ENCODE data around the gene CATSPERZ. TPM values are rescaled to one million over a fixed set of nuclear protein-coding genes. Genes with fewer than 3 reads are reported as not detected.

CATSPERZ gene
- total and polyA plus RNA-seq, 9 donors, result not detected

- Histone ChIP-seq H3K27ac (no peak overlapping the region), H3K27me3 (no peaks in the 10 kb centered on the region), H3K4me1 (ENCODE audit: insufficient read depth) (no peaks in the 10 kb centered on the region), H3K4me3 (no peak overlapping the region), H3K36me3 (no peaks in the 10 kb centered on the region), H3K9me3 (no peaks in the 10 kb centered on the region)
- TF ChIP-seq POLR2A (IDR thresholded peaks at IDR 0.05) (no peak), EP300 (IDR thresholded peaks at IDR 0.05) (no peak)
- TF ChIP-seq, protein P1, sequence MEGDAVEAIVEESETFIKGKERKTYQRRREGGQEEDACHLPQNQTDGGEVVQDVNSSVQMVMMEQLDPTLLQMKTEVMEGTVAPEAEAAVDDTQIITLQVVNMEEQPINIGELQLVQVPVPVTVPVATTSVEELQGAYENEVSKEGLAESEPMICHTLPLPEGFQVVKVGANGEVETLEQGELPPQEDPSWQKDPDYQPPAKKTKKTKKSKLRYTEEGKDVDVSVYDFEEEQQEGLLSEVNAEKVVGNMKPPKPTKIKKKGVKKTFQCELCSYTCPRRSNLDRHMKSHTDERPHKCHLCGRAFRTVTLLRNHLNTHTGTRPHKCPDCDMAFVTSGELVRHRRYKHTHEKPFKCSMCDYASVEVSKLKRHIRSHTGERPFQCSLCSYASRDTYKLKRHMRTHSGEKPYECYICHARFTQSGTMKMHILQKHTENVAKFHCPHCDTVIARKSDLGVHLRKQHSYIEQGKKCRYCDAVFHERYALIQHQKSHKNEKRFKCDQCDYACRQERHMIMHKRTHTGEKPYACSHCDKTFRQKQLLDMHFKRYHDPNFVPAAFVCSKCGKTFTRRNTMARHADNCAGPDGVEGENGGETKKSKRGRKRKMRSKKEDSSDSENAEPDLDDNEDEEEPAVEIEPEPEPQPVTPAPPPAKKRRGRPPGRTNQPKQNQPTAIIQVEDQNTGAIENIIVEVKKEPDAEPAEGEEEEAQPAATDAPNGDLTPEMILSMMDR (IDR thresholded peaks at IDR 0.05), result no peak
- WGBS, 3 donors, result 89 to 91% (median 89%) methylated on average over 12 of the region's 12 CpGs
- intact Hi-C loops (cut with DNase I), result no loop called here
- no peak for DNase-seq
Observed at GRCh38 chr11:64347193-64347867, 47.2 kb downstream of the CATSPERZ start.

GRCh38 chr11:64348383-64349024 lies 48.3 kb downstream of the CATSPERZ start:
- Histone ChIP-seq H3K4me1 (ENCODE audit: insufficient read depth) (no peaks in the 10 kb centered on the region), H3K9me3 (no peaks in the 10 kb centered on the region), H3K4me3 (no peak overlapping the region), H3K27me3 (no peaks in the 10 kb centered on the region), H3K27ac (no peak overlapping the region), H3K36me3 (no peaks in the 10 kb centered on the region)
- WGBS, 3 donors, result 66 to 72% (median 68%) methylated on average over 14 of the region's 14 CpGs
- no peak for DNase-seq
- intact Hi-C loops (cut with DNase I), result no loop called here
- no peak for TF ChIP-seq EP300 (IDR thresholded peaks at IDR 0.05)
- TF ChIP-seq, protein P1 (IDR thresholded peaks at IDR 0.05), result no peak
- no peak for TF ChIP-seq POLR2A (IDR thresholded peaks at IDR 0.05)

DNA sequence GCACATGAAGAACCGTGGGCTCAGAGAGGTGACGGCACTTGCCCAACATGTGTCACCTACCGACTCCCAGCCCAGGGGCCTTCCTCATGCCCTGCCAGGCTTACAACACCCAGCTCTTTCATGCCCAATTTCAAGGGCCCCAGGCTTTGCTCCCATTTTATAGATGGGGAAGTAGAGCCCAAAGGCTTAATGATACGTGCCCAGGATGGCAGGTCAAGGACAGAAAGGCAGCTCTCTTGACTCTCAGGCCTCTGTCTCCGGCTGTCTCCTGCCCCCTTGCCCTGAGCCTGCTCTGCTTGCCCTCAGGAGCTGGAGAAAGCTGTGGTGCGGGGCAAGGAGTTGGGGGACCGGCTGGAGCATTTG lies 48.8 kb downstream of the CATSPERZ start:
- Histone ChIP-seq H3K27ac (no peak overlapping the region), H3K9me3 (no peaks in the 10 kb centered on the region), H3K27me3 (no peaks in the 10 kb centered on the region), H3K4me1 (ENCODE audit: insufficient read depth) (no peaks in the 10 kb centered on the region), H3K4me3 (no peak overlapping the region), H3K36me3 (no peaks in the 10 kb centered on the region)
- TF ChIP-seq, protein P1 (IDR thresholded peaks at IDR 0.05), result no peak
- TF ChIP-seq POLR2A (IDR thresholded peaks at IDR 0.05), result no peak
- no peak for TF ChIP-seq EP300 (IDR thresholded peaks at IDR 0.05)
- no peak for DNase-seq
- intact Hi-C loops (cut with DNase I), result no loop called here
- 87 to 90% (median 90%) methylated on average over 7 of the region's 7 CpGs for WGBS, 3 donors

GRCh38 chr11:64349404-64349803 lies 49.2 kb downstream of the CATSPERZ start:
- H3K27me3 ChIP-seq, result no peaks in the 10 kb centered on the region
- 88 to 91% (median 90%) methylated on average over 11 of the region's 11 CpGs for WGBS, 3 donors
- intact Hi-C loops (cut with DNase I), result no loop called here
- no peak overlapping the region for H3K27ac ChIP-seq
- no peak for TF ChIP-seq POLR2A (IDR thresholded peaks at IDR 0.05)
- no peak for TF ChIP-seq EP300 (IDR thresholded peaks at IDR 0.05)
- TF ChIP-seq, protein P1 (IDR thresholded peaks at IDR 0.05), result no peak
- no peaks in the 10 kb centered on the region for H3K36me3 ChIP-seq
- no peak overlapping the region for H3K4me3 ChIP-seq
- no peaks in the 10 kb centered on the region for H3K4me1 ChIP-seq (ENCODE audit: insufficient read depth)
- no peak for DNase-seq
- no peaks in the 10 kb centered on the region for H3K9me3 ChIP-seq

All from ovary (tissue), 9 donors.